HG03196 (cell line): ENCODE results near the gene ST6GAL2.

Experiments
- ATAC-seq: cut with Tn5 transposase; IDR thresholded peaks from one replicate; pipeline ENCODE4 v1.9.1; 2021; ENCODE audit not compliant: unreplicated experiment

Gene ST6GAL2

DNA sequence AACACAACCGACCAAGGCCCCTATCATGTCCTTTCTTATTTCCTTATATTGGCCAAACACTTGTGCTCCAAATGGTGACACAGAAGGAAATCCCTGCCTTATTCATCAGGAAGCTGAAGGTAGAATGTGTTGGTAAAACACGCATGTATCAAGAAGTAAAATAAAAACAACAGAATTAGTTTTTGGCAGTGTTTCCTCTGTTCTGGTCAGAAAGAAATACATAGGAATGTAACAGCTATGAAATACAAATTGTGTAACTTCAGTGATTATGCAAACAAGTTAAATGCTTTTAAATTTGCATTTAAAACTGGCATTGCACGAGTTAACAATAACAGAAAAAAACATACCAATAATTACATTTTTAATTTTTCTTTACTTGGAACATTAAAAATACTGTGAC is 19.3 kb downstream of the ST6GAL2 start:
- ATAC-seq: no peak

DNA sequence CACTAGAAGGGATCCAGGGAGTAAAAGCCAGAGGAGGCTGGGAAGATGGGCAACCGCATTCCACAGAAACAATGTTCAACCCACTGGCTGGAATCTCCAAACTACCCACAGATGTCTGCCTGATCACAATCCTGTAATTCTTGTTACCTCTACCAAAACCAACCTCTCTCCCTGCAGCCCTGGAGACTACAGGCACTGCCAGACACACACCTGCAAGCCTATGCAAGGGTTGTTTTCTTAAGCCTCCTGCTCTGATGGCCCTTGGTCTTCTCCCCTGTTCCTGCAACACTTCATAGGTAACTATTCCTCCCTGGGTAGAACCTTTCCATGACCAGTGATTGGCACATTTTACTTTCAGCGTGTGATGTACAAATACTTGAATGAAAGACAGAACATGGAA is 21.9 kb downstream of the ST6GAL2 start:
- ATAC-seq: no peak

DNA sequence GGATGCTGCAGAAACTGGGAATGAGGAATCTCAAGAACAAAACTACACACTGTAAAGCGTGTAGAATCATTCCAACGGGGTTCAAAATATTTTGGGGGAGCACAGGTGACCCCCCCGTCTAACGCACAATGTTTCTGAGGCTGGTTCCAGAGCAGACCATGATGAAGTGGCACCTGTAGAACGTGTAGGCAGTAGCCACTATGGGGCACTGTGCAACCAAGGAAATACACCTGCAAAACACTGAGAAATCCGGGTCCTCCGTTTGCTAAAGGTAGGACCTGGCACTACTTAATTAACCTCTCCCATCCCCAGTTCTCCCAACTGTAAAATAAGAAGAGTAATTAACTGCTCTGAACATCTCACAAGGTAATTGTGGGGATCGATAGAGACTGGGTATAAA is 22.6 kb downstream of the ST6GAL2 start:
- ATAC-seq: no peak

DNA sequence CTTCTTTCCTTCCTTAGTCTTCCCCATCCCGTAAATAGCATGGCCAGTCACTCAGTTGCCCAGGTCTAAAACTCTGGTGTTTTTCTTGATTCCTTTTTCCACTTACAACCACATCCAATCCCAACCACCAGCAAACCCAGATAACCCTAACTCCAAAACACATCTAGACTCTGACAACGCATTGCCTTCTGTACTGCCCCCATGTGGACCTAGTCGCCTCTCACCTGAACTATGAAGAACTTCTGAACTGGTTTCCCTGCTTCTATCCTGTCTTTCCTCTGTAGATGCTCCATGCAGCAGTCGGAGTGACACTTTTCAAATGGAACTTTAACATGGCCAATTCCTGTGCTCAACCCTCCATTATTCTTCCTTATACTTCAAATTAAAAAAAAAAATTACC is 26.5 kb downstream of the ST6GAL2 start:
- no peak for ATAC-seq

DNA sequence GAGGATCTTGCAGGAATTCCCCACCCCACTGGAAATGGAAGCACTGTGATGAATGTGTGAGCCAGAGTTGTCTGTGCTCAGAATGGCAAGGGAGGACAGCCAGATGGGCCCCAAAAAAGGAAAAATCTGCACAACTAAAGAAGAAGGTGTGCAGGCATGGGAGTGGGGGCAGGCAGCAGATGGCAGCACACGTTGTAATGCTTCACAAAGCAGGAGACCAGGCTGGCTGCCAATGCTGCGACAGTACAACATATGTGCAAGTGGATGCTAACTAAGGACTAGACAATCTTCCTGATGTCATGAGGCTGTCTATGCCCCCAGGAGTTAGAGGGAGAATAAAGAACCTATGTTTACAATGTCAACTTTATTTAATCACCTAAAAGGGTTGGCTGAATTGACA is 27.2 kb downstream of the ST6GAL2 start:
- ATAC-seq: no peak

DNA sequence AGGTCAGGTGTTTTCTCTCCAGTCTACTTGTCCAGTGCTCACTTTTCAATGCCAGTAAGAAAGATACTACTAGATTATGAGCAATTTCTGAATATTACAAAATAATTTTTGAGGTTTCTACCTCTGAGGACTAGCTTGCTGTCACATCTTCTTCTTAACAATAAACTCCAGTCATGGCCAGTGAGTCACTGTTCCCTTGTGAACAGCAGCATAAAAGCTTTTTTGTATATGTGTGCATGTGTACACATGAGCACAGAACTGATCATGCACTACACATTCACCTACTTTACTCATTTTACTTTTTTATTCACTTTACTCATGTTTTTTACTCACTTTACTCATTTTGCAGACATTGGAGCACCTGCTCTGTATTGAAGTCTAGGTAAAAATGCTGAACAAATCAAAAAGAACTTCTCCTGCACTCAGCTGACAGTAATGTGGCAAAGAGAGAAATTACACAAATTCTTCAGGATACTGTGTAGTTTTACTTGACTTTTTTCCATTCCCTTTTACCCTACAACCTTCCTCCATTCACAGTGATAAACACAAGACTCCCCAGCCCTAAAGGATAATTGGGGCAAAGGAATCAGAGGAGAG is 28.0 kb downstream of the ST6GAL2 start:
- ATAC-seq: no peak

DNA sequence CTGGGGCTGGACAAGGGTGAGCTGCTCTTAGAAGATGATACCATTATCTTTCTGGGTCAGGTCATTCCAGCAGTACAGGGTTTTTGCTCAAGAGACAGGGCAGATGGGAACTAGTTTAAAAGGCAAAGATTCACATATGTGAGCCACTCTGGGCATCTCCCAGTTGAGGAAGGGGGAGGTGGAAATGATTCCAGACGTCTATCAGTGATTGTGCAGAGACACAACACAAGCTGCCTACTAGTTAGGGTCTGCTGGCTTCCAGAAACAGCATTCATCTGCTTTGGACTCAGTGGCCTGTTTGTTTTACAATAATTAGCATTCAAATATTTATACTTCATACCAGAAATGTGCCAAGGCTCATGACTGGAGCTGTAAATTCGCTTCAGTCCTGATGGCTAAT is 32.3 kb downstream of the ST6GAL2 start:
- no peak for ATAC-seq

DNA sequence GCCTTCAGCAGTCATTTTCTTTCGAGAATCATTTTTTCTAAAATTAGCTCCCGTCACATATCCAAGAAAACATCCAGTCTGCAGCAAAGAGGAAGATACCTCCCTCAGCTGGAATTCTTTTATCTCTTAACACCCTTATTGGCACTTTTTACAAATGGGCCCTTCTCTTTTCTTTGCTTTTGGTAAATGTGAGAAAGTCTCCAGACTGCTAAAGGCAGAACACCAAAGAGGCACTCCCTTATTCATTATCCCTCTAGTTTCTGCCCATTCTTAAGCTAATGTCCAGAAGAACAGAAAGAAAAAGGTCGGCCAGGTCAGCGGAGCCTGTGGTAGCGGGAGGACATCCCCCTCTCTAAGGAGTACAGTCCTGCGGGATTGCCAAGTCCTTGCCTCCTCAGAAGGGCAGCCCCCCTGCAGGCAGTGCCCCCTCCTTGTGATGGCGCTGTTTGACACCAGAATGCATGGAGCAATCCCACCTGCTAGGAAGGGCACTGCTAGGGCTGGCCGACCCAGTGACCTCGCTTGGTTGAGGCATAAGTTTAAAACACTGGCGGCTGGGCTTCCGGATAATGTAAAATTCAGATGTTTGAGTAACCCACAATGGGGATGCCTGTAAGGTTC is 34.0 kb downstream of the ST6GAL2 start:
- ATAC-seq: no peak

DNA sequence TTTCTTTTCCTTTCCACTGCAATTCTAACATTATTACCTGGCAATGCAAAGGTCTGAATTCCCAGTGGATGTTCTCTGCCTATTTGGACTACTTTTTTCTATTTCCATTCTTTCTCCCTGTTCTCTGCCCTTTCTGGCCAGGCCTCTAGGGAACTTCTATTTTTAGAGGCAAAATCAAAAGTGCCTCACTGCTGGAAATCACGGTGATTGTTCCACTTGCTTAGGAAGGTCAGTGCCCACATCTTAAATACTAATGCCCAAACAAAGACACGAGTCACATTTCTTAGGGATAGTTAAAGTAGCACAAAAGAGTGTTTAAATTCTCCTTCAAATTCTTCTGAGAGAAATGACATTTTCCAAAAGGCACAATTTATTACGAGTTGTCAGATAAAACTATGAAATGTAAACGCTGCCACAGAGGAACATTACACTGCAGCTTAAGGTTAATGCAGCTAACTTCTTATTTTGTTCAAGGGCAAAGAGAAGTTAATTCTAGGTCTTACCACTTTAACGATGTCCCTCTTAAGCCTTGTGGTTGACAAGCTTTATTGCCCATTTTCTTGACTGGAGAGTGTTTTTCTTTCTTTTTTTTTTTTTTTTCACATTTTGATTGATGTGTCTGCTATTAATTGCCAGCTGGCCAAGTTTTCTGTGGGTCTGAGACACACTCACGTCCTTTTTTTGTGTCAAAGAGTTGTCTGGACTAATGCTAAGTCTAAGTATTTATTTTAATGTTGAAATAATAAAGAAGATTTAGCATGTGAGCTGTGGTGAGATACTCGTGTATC is 34.7 kb downstream of the ST6GAL2 start:
- no peak for ATAC-seq

DNA sequence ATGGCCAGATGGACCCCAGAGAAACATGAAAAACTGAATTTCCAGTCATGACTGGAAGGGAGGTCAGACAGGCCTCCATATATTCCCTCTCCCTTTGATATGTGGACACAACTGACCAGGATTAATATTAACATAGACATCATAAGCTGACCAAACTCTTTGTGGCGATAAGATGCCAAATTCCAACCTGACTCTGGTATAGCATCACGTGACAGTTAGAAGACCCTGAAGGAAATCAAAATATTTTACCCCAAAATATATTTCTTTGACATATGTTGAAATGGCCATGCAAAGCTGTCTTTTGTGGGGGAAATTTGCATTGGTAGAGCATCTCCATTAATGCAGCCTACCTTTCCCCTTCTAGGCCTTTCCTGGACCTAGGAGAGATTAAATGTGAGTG is 36.7 kb downstream of the ST6GAL2 start:
- no peak for ATAC-seq

DNA sequence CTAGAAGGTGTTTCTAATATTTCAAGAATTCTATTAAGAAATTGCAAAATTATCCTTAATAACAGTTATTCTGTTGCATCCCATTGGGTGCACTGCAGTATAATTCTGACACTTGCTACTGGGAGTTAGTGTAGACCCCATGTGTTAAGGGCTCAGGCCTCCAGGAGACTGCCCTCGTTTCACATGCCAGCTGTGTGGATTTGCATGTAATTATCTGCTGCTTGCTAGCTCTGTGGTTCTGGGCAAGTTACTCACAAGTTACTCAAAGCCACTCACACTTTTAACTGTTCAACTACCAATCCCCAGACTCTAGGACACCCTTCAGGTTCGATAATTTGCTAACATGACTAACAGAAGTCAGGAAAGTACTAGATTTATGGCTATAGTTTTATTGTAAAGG is 38.6 kb downstream of the ST6GAL2 start:
- no peak for ATAC-seq

DNA sequence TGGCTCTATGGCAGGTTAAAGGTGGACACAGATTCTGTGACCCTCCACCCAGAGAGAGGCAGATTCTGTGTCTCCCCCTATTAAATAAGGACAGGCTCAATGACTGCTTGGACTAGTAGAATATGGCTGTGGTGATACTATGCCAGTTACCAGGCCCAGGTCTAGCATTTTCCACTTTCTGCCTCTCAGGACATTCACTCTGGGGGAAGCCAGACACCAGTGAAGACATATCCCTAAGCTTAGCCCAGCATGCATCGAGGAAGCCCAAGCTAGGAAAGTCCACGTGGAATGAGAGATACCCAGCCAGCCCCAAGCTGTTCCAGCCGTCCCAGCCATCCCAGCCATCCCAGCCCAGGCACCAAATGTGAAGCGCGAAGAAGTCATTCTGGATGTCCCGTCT is 40.3 kb downstream of the ST6GAL2 start:
- ATAC-seq: no peak

DNA sequence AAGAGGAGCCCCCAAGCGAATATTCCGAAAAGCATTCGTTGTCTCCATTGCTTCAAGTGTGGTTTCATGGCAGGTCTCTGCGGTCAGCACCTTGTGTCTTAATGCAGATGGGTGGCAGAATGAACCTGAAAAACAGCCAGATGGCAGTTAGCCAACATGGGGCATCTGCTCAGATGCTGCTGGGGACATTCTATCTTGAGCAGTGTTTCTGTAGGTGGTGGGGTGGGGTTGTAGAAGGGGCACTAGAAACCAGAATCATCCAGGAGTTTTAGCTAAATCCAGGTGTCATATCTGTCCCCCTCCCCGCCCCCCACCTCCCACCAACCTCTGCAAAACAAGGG is 42.1 kb downstream of the ST6GAL2 start:
- no peak for ATAC-seq

DNA sequence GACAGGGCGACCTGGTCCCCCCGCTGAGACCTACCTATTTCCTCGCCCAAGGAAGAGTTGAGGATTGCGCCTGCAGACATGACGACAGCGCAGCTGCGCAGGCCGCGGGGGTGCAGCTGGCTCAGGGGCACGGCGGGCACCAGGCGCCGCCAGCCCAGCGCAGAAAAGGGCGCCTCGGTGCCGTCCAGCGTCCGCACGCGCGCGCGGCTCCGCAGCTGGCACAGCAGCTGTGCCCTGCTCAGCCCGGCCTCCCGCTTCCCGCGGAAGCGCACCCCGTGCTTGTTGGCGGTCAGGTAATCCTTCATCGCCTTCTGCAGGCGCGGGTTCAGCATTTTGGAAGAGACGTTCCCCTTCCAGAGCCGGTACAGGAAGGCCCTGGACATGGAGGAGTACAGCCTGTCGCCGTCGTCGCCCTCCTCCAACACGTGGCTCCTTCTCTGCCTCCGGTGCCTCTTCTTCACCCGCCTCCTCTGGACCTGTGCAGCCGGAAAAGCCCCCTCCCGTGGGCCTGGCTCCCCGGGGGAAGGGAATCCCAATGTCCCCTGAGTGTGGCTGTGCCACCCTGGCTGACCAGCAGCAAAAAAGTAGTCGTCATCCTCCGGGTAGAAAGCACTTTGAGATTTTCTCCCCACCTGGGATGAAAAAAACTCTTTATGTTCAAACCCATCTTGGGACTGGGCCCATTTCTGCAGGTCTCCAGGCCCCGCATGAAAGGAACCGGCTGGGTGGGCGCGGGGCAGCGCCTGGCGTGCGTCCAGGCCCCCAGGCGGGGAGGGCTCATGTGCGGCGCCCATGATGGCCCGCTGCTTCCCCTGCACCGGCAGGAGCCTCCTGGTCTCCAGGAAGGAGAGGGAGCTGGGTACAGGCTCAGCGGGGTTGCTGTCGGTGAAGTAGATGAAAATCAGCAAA is 42.7 kb downstream of the ST6GAL2 start:
- ATAC-seq: no peak

DNA sequence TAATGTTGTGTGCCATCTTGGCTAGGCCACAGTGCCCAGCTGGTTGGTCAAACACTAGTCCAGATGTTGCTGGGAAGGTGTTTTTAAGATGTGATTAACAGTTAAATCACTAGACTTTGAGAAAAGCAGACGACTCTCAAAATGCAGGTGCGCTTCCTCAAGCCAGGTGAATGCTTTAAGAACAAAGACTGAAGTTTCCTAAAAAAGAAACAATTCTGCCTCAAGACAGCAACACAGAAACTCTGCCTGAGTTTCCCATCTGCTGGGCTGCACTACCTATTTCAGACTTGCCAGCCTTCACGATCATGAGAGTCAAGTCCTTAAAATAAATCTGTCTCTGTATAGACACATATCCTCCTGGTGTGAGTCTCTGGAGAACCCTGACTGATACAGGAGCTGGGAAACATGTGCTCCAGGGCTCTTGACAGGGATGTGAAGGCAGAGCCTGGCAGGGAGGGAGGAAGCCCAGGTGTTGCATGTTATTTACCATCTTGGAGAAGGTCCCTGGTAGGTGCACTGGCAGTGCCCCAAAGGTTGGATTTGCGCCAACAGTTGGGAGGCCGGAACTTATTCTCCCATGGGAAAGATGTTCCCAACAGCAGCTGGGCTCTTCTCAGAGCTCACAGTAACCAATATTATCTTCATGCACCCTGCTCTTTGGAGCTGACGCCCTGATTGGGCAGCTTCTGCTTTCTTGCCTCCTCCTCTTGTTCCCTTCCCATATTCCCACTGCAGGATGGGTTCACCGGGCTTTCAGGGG is 43.9 kb downstream of the ST6GAL2 start:
- no peak for ATAC-seq

DNA sequence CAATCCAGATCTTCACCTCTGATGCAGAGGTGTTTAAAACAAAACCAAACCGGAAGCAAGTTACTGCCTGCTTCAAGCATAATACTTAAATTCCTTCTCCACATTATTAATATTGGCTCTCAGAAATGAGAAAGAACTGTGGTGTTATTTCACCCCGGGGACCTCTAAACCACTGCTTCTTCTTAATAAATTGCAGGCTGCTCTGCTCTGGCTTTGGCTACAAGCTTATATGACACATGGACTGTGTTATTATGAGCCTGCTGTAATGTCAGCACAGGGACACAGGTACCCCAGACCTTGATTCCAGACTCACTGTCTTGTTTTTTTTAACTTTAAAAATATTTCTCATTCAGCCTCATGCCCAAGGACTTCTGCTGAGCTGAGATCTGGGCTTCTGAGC is 45.1 kb downstream of the ST6GAL2 start:
- ATAC-seq: no peak

DNA sequence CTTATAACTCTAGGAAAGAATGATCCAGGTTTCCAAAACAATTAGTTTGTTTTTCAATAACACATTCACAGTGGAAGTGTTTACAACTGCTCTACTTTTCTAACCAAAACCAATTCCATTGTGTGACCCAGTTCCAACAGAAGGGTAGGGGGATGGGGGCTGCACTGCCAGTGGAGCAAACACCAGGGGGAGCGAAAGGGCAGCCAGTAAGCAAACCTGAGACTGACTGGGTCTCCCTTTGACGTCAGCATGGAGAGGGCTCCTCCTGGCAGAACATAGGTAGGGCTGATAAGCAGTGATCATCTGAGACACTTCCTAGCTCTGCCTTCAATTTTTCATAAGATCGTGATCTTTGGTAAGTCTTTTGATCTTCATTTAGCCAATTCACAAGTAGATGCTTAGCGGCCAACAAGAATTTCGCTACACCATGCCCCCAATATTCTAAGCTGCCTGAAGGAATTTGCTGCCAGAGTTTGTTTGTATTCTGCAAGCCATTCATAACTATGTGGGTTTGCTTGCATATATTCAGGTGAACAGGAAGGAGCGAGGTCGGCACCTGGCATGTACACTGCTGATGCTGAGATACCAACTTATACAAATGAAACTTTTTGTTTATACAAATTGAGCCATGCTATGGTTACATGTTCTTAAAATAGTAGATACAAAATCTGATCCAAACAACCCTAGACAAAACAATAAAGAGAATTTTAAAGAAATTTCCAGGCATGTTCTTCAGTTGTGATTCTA is 45.9 kb downstream of the ST6GAL2 start:
- ATAC-seq: no peak

DNA sequence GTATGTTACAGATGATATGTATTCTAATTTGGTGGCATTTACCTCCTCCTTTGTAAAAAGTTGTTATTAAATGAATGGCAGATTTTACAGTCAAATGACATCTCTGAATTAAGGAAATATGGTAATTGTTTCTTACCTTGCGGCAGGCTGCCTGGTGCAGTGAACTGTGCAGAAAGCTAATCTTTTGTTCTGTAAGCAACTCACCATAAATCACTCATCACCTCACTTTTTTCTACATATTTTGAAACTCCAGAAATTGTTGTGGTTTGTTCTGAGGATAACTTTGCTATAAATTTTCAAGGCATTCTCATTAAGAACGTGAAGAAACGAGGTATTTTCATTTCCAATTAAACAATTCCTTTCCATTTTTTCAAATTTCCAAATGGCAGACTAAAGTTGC is 52.7 kb downstream of the ST6GAL2 start:
- no peak for ATAC-seq

DNA sequence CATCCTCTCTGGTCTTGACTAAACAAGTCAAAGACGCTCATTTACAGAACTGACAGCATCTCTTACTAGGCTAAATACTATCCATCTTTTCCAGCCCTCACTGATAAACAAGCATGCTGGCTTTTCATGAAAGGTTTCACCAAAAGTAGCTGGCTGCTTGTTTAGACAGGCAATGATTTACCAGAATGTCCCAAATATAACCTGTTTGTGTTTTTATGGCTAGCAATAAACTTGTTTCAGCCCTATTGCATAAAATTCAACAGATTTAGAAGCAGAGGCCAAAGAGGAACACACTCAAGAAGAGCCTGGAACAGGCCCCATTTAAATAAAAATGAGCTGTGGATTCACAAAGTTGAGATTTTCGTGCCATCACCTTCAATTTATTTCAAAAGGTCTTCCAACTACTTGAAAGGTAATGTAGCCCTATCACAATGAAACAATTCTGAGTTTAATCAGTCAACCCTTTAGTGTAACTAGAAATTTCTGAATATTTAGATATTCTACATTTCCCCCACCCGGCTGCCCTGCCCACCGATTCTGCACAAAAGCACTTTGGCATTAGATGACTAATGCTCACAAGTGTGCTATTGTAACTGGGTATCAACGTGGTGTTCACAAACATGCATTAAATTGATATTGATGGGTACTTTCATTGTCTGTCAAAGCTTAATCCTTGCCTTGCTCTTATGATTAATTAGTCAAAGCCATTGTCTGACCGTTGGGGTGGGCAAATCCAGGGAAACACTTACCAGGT is 54.0 kb downstream of the ST6GAL2 start:
- ATAC-seq: no peak
